A549 treated with CpdA at 1 μM for 4 hours (cell line): ENCODE results near the gene CIAO2A. TPM values are rescaled to one million over a fixed set of nuclear protein-coding genes. Genes with fewer than 3 reads are reported as not detected.

Experiments used
- total RNA-seq: library from RNA; stranded (reverse); fragments of 200-300 nt; extraction: Qiagen RNA extraction; gene quantifications from 5 replicates; pipeline ENCODE4 v1.2.3, GENCODE V29; 2022; ENCODE audit warnings: low read depth

CIAO2A gene
- total RNA-seq, result 112 to 196 TPM (median 121 TPM) in 5 replicates

GRCh38 chr15:64093627-64094417, at the start of gene CIAO2A:
TSS of gene CIAO2A (minus strand) at chr15:64093838. CDS start at chr15:64093768, 70 bp downstream.

GRCh38 chr15:64095795-64096667, 2.4 kb upstream of the CIAO2A start, which contains the start of gene SNX1:
TSS of gene SNX1 (plus strand) at chr15:64095982. CDS start at chr15:64096014, 32 bp downstream.

GRCh38 chr15:64046421-64047153, 47.1 kb downstream of the CIAO2A start, which contains the start of gene DAPK2:
TSS of gene DAPK2 (minus strand) at chr15:64046485. CDS start at chr15:64040261, 6,224 bp downstream.

Other genes with a start within 250 kb of the CIAO2A start
- 2.4 to 4.3 TPM (median 3.6 TPM) in 5 replicates for gene DAPK2, start 47.4 kb downstream of the CIAO2A start, total RNA-seq
- gene SNX1, start 2.1 kb upstream of the CIAO2A start, total RNA-seq, result 75.5 to 86.0 TPM (median 80.6 TPM) in 5 replicates
- gene SNX22, start 57.9 kb upstream of the CIAO2A start, total RNA-seq, result 0.47 to 1.6 TPM (median 1.2 TPM) in 5 replicates
- gene PPIB, start 69.2 kb upstream of the CIAO2A start, total RNA-seq, result 782 to 886 TPM (median 878 TPM) in 5 replicates